ENCODE measurements around the gene ADPGK.

ADPGK gene

GRCh38 chr15:72783640-72784455 lies at the start of gene ADPGK:
TSS of gene ADPGK (minus strand) at chr15:72783758. CDS start at chr15:72783691, 67 bp downstream.
- H3K4me3 ChIP-seq (ENCODE audit: low read depth, low read length): peak within 1 kb of the TSS; percentile 89
- peak; percentile 82 for DNase-seq (ENCODE audit: low read depth)
- TF ChIP-seq, protein P1, sequence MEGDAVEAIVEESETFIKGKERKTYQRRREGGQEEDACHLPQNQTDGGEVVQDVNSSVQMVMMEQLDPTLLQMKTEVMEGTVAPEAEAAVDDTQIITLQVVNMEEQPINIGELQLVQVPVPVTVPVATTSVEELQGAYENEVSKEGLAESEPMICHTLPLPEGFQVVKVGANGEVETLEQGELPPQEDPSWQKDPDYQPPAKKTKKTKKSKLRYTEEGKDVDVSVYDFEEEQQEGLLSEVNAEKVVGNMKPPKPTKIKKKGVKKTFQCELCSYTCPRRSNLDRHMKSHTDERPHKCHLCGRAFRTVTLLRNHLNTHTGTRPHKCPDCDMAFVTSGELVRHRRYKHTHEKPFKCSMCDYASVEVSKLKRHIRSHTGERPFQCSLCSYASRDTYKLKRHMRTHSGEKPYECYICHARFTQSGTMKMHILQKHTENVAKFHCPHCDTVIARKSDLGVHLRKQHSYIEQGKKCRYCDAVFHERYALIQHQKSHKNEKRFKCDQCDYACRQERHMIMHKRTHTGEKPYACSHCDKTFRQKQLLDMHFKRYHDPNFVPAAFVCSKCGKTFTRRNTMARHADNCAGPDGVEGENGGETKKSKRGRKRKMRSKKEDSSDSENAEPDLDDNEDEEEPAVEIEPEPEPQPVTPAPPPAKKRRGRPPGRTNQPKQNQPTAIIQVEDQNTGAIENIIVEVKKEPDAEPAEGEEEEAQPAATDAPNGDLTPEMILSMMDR (IDR thresholded peaks at IDR 0.05; ENCODE audit: low read depth, low read length, missing control alignments): peak; percentile 53
- in situ Hi-C loops (cut with HindIII; ENCODE audit: low sequenced_read_pairs): no loop called here

DNA sequence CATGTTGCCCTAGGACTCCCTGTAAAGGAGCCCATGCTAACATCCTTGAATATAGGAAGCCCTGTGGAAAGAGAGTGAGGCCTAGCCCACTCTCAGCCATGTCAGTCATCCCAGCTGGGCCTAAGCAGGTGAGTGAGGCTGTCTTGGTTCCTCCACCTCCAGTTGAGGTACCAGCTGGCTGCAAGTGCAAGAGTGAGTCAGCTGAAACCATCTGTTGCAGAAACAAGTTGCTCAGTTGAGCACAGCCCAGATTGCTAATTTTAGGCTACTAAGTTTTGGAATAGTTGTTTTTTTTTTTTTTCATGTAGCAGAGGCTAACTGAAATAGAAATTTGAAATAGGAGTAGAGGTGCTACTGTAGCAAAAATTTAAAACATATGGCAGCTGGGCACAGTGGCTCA lies 43.7 kb upstream of the ADPGK start:
- no peak overlapping the region for H3K4me3 ChIP-seq (ENCODE audit: low read depth, low read length)
- DNase-seq (ENCODE audit: low read depth): no peak
- in situ Hi-C loops (cut with HindIII; ENCODE audit: low sequenced_read_pairs): no loop called here
- TF ChIP-seq, protein P1 (IDR thresholded peaks at IDR 0.05; ENCODE audit: low read depth, low read length, missing control alignments): no peak

DNA sequence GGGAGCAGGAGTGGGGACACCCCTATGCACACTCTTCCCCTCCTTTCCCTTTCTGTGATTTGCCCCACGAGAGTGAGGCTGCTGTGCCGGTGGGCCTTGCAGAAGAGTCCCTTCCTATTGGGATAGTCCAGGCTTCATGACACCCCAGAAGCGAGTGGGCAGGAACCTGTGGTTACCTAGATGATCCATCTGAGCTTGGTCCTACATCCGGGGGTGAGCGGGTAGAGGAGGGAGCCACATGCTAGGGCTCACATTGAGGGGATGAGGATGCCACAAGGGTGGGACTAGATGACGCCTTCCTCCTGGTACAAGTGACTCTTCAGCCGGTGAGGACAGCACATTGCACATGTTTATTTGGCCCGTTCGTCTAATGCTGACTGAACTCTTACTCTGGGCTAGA lies 43.1 kb upstream of the ADPGK start:
- in situ Hi-C loops (cut with HindIII; ENCODE audit: low sequenced_read_pairs): no loop called here
- TF ChIP-seq, protein P1 (IDR thresholded peaks at IDR 0.05; ENCODE audit: low read depth, low read length, missing control alignments): no peak

DNA sequence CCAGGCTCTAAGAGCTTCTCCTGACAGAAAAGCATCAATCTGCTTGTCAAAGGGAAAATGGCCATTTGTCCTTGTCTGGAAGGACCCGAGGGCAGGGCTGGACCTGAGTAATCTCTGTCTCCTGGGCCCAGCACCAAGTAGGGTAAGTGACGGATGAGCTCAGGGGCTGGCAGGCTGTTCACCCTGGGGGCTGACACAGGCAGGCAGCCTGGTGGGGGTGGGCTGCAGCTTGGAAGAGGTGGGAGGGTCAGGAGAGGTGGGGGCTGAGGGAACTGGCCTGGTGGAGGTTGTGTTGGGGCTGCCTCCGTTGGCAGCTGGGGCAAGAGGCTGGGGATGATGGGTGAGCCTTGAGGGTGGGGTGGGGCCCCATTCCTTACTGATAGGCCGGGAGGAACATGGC lies 42.3 kb upstream of the ADPGK start:
- no peak for DNase-seq (ENCODE audit: low read depth)
- H3K4me3 ChIP-seq (ENCODE audit: low read depth, low read length): no peak overlapping the region
- in situ Hi-C loops (cut with HindIII; ENCODE audit: low sequenced_read_pairs): no loop called here
- TF ChIP-seq, protein P1 (IDR thresholded peaks at IDR 0.05; ENCODE audit: low read depth, low read length, missing control alignments): no peak

More for the DNA sequence above, 43.1 kb upstream of the ADPGK start:
- DNase-seq (ENCODE audit: low read depth): no peak
- H3K4me3 ChIP-seq (ENCODE audit: low read depth, low read length): no peak overlapping the region

DNA sequence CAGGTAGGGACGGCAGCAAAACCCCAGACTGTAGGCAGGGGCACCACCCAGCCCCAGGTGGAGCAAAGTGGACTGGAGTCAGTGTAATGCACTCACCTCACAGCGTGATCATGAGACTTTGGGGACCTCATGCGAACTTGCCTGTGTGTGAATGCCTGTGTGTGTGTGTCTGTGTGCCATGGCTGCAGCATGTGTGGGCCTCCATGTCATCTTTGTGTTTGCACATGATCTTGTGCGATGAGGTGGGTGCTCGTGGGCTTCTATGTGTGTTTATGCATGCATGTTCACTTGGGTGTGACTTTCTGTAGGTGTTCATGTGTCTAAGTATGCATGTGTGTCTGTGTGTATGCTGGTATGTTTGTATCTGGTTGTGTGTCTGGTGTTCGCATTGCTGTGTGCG lies 41.2 kb upstream of the ADPGK start:
- no peak overlapping the region for H3K4me3 ChIP-seq (ENCODE audit: low read depth, low read length)
- TF ChIP-seq, protein P1 (IDR thresholded peaks at IDR 0.05; ENCODE audit: low read depth, low read length, missing control alignments): no peak
- DNase-seq (ENCODE audit: low read depth): no peak
- in situ Hi-C loops (cut with HindIII; ENCODE audit: low sequenced_read_pairs): no loop called here

DNA sequence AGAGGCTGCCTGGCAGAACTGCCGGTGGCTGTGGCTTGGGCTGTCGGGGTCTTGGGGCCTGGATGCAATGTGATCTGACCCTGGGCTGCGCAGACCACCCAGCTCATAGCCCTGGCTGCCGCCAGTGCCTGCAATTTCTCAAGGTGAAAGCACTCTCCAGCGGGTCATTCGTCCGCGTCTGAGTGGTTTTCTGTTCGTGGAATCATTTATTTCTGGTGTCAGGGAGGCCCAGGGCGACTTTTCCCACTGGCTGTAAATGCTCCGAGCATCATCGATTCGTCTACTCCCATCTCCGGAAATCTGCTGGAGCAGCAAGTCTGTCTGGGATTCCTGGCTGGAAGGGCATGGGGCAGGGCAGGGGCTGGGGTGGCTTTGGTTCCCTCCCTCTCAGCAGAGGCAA lies 40.6 kb upstream of the ADPGK start:
- TF ChIP-seq, protein P1 (IDR thresholded peaks at IDR 0.05; ENCODE audit: low read depth, low read length, missing control alignments): no peak
- in situ Hi-C loops (cut with HindIII; ENCODE audit: low sequenced_read_pairs): no loop called here
- H3K4me3 ChIP-seq (ENCODE audit: low read depth, low read length): no peak overlapping the region
- no peak for DNase-seq (ENCODE audit: low read depth)
